Activated naive CD4-positive, alpha-beta T cell treated with anti-CD3 and anti-CD28 coated beads, Interleukin-2, amount 50 U/mL, for 72 hours (primary cell): ENCODE results near the gene AGBL3. TPM values are rescaled to one million over a fixed set of nuclear protein-coding genes. Genes with fewer than 3 reads are reported as not detected.
"Not testable (repeated sequence)": the region's sequence is repeated elsewhere in the genome, so short reads cannot be mapped to it uniquely, and the experiment has no call there.

ENCODE experiments used
- ATAC-seq, 2 donors: fragments of 150-1000 bp; cut with Tn5 transposase; 2 replicates each; pipeline ENCODE4 v1.10.0; 2021; ENCODE audit warnings: mild to moderate bottlenecking in 2 of 2, moderate library complexity in 2 of 2
- DNase-seq, 2 donors: peaks; one replicate each; pipeline ENCODE4 v3.0.0; 2021 to 2022; ENCODE audit warnings: low spot score in 2 of 2
- H3K27ac Mint-ChIP-seq, 2 donors: one replicate each; pipeline ENCODE4 v1.8.0; 2022; ENCODE audit warnings: mild to moderate bottlenecking in 2 of 2, mixed read lengths in 2 of 2
- H3K36me3 Mint-ChIP-seq, 2 donors: one replicate each; pipeline ENCODE4 v1.8.0; 2022; ENCODE audit warnings: mixed read lengths in 2 of 2
- H3K9me3 Mint-ChIP-seq, 2 donors: one replicate each; pipeline ENCODE4 v1.8.0; 2022; ENCODE audit warnings: mixed read lengths in 2 of 2
- total RNA-seq, 2 donors: library from RNA; stranded (reverse); gene quantifications; one replicate each; pipeline ENCODE4 v1.2.3, GENCODE V29; 2022

The AGBL3 gene
- total RNA-seq, 2 donors from 2014 or later: 2.3 to 2.4 TPM

- Mint-ChIP-seq H3K36me3 (peaks cover 0 to 29% of the 10 kb centered on the region in 2 donors), H3K27ac (no peak overlapping the region), H3K9me3 (peaks cover 0 to 2% of the 10 kb centered on the region in 2 donors)
- no peak for DNase-seq
- no peak for ATAC-seq
These were observed 11.0 kb downstream of the AGBL3 start for GRCh38 chr7:134997214-134997885.

- DNase-seq: no peak
- Mint-ChIP-seq H3K9me3 (peaks cover 0 to 2% of the 10 kb centered on the region in 2 donors), H3K36me3 (peaks cover 0 to 25% of the 10 kb centered on the region in 2 donors), H3K27ac (no peak overlapping the region)
- no peak for ATAC-seq
These were observed 12.8 kb downstream of the AGBL3 start for GRCh38 chr7:134999136-134999535.

GRCh38 chr7:135001390-135002165 lies 15.3 kb downstream of the AGBL3 start:
- DNase-seq: no peak
- ATAC-seq: no peak
- no peak overlapping the region for H3K27ac Mint-ChIP-seq
- peaks cover 2 to 10% of the 10 kb centered on the region in 2 donors for H3K36me3 Mint-ChIP-seq
- peaks cover 0 to 3% of the 10 kb centered on the region in 2 donors for H3K9me3 Mint-ChIP-seq

- no peaks in the 10 kb centered on the region for H3K9me3 Mint-ChIP-seq
These were observed 25.9 kb downstream of the AGBL3 start for GRCh38 chr7:135012229-135012628.

GRCh38 chr7:135023622-135024021 lies 37.3 kb downstream of the AGBL3 start:
- ATAC-seq (no peak), DNase-seq (no peak)
- H3K9me3 Mint-ChIP-seq: peaks cover 4 to 13% of the 10 kb centered on the region in 2 donors
- H3K27ac Mint-ChIP-seq: no peak overlapping the region
- H3K36me3 Mint-ChIP-seq: peaks cover 0 to 12% of the 10 kb centered on the region in 2 donors

More at GRCh38 chr7:135012229-135012628, 25.9 kb downstream of the AGBL3 start:
- Mint-ChIP-seq H3K27ac (no peak overlapping the region), H3K36me3 (no peaks in the 10 kb centered on the region)
- no peak for ATAC-seq
- DNase-seq: no peak

GRCh38 chr7:135035252-135035651 lies 48.9 kb downstream of the AGBL3 start:
- DNase-seq (no peak), ATAC-seq (no peak)
- Mint-ChIP-seq H3K9me3 (no peaks in the 10 kb centered on the region), H3K36me3 (no peaks in the 10 kb centered on the region), H3K27ac (no peak overlapping the region)

- Mint-ChIP-seq H3K36me3 (peaks cover 8 to 25% of the 10 kb centered on the region in 2 donors), H3K9me3 (peaks cover 3 to 15% of the 10 kb centered on the region in 2 donors)
- ATAC-seq, DNase-seq, H3K27ac Mint-ChIP-seq: not testable (repeated sequence)
These were observed 80.7 kb downstream of the AGBL3 start for GRCh38 chr7:135067017-135067416.

- peaks cover 0 to 4% of the 10 kb centered on the region in 2 donors for H3K9me3 Mint-ChIP-seq
- ATAC-seq: no peak
- H3K36me3 Mint-ChIP-seq: peaks cover 0 to 5% of the 10 kb centered on the region in 2 donors
- no peak for DNase-seq
- H3K27ac Mint-ChIP-seq: no peak overlapping the region
These were observed 87.8 kb downstream of the AGBL3 start for GRCh38 chr7:135074096-135074495.

- H3K36me3 Mint-ChIP-seq: peaks cover 0 to 3% of the 10 kb centered on the region in 2 donors
- no peak for DNase-seq
- H3K9me3 Mint-ChIP-seq: peaks cover 0 to 2% of the 10 kb centered on the region in 2 donors
- no peak for ATAC-seq
- H3K27ac Mint-ChIP-seq: no peak overlapping the region
These were observed 88.2 kb downstream of the AGBL3 start for GRCh38 chr7:135074531-135074930.

- ATAC-seq: no peak
These were observed 89.4 kb downstream of the AGBL3 start for GRCh38 chr7:135075716-135076115.

GRCh38 chr7:135076882-135077281 lies 90.6 kb downstream of the AGBL3 start:
- ATAC-seq (no peak), DNase-seq (no peak)
- Mint-ChIP-seq H3K27ac (no peak overlapping the region), H3K9me3 (no peaks in the 10 kb centered on the region), H3K36me3 (no peaks in the 10 kb centered on the region)

More at GRCh38 chr7:135075716-135076115, 89.4 kb downstream of the AGBL3 start:
- Mint-ChIP-seq H3K36me3 (no peaks in the 10 kb centered on the region), H3K27ac (no peak overlapping the region), H3K9me3 (no peaks in the 10 kb centered on the region)
- DNase-seq: no peak

- Mint-ChIP-seq H3K9me3 (no peaks in the 10 kb centered on the region), H3K36me3 (no peaks in the 10 kb centered on the region), H3K27ac (no peak overlapping the region)
- DNase-seq (no peak), ATAC-seq (no peak)
These were observed 91.3 kb downstream of the AGBL3 start for GRCh38 chr7:135077642-135078041.

- Mint-ChIP-seq H3K36me3 (no peaks in the 10 kb centered on the region), H3K27ac (no peak overlapping the region), H3K9me3 (no peaks in the 10 kb centered on the region)
- ATAC-seq: no peak
- DNase-seq: no peak
These were observed 91.7 kb downstream of the AGBL3 start for GRCh38 chr7:135078051-135078450.

GRCh38 chr7:135079068-135079467 lies 92.8 kb downstream of the AGBL3 start:
- Mint-ChIP-seq H3K27ac (no peak overlapping the region), H3K36me3 (no peaks in the 10 kb centered on the region), H3K9me3 (no peaks in the 10 kb centered on the region)
- ATAC-seq: no peak
- no peak for DNase-seq

GRCh38 chr7:135083005-135083404 lies 96.7 kb downstream of the AGBL3 start:
- DNase-seq (no peak), ATAC-seq (no peak)
- Mint-ChIP-seq H3K9me3 (peaks cover 14 to 22% of the 10 kb centered on the region in 2 donors), H3K27ac (no peak overlapping the region), H3K36me3 (peaks cover 12 to 21% of the 10 kb centered on the region in 2 donors)

- H3K27ac Mint-ChIP-seq: no peak overlapping the region
- peaks cover 23 to 37% of the 10 kb centered on the region in 2 donors for H3K9me3 Mint-ChIP-seq
- DNase-seq (no peak), ATAC-seq (no peak)
- H3K36me3 Mint-ChIP-seq: peaks cover 23 to 45% of the 10 kb centered on the region in 2 donors
These were observed 102.3 kb downstream of the AGBL3 start for GRCh38 chr7:135088566-135088965.

- Mint-ChIP-seq H3K27ac (no peak overlapping the region), H3K36me3 (peaks cover 20 to 31% of the 10 kb centered on the region in 2 donors), H3K9me3 (peaks cover 25 to 26% of the 10 kb centered on the region in 2 donors)
- ATAC-seq: no peak
- DNase-seq: no peak
These were observed 105.4 kb downstream of the AGBL3 start for GRCh38 chr7:135091717-135092116.
